Body of pancreas (tissue), 4 donors: ENCODE data around the gene PNMA8C.

Source experiments
- POLR2A ChIP-seq, 3 donors: fragments of 450-650 bp; IDR thresholded peaks; one replicate each; pipeline ENCODE4 v1.6.1; 2016; ENCODE audit warnings: antibody characterized with exemption in 3 of 3, mild to moderate bottlenecking in 2 of 3
- TF ChIP-seq, protein P1 (sequence below), 7 experiments: fragments of 450-650 bp in 4 of 7; fragments of 200-600 bp in 3 of 7; sonication (generic) in 3 of 7; IDR thresholded peaks; one replicate each; pipeline ENCODE4 v1.5.1; 2016 to 2019; ENCODE audit warnings: antibody characterized with exemption in 7 of 7

DNA sequence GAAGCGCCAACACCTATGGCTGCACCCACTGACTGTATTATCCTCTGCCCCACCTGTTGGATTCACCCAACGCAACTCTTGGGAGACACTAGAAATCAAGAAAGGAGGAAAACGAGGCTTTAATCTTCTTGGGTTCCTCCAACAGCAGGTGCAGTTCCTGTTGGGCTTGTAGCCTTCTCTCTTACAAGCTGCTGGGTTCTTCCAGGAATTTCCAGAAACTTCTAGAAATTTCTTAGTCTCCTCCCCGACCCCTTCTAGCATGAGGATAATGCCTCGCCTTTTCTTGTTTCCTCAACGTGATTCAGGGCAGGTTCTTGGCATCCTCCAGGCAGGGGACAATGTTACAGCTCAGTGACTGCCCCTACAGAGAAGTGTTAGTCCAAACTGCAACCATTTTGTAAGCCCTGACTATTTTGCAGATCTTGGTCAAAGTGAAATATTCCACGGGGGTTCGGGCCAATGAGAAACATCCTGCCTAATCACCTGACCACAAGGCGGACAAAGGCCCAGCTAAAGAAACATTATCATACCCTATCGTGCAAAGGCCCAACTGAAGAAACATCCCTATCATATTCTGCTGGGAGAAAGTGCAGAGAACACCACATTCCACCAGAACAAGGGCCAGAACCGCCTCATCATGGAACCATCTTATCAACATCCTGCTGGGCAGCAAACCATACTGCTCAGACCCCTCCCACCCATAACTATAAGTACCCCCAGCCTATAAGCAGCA lies 43.2 kb upstream of the PNMA8C start:
- TF ChIP-seq, protein P1, sequence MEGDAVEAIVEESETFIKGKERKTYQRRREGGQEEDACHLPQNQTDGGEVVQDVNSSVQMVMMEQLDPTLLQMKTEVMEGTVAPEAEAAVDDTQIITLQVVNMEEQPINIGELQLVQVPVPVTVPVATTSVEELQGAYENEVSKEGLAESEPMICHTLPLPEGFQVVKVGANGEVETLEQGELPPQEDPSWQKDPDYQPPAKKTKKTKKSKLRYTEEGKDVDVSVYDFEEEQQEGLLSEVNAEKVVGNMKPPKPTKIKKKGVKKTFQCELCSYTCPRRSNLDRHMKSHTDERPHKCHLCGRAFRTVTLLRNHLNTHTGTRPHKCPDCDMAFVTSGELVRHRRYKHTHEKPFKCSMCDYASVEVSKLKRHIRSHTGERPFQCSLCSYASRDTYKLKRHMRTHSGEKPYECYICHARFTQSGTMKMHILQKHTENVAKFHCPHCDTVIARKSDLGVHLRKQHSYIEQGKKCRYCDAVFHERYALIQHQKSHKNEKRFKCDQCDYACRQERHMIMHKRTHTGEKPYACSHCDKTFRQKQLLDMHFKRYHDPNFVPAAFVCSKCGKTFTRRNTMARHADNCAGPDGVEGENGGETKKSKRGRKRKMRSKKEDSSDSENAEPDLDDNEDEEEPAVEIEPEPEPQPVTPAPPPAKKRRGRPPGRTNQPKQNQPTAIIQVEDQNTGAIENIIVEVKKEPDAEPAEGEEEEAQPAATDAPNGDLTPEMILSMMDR (IDR thresholded peaks at IDR 0.05) = no peak
- no peak for TF ChIP-seq POLR2A (IDR thresholded peaks at IDR 0.05)
